Erythroblast (primary cell): ENCODE measurements around the gene DICER1.

Experiments
- GATA1 ChIP-seq: IDR thresholded peaks from 2 replicates; pipeline ENCODE4 v1.6.1; 2011; ENCODE audit warnings: low read depth, mild to moderate bottlenecking, control low read depth, low read length, moderate library complexity
- POLR2A ChIP-seq: IDR thresholded peaks from 2 replicates; pipeline ENCODE4 v1.6.1; 2011; ENCODE audit warnings: mild to moderate bottlenecking, low read length

- TF ChIP-seq POLR2A (no peak), GATA1 (no peak)
Observed at GRCh38 chr14:95057147-95057546, 100.2 kb downstream of the DICER1 start.
